Muscle layer of colon (tissue), 2 donors: ENCODE measurements around the gene CRTC3.
"Not testable (repeated sequence)": the region's sequence is repeated elsewhere in the genome, so short reads cannot be mapped to it uniquely, and the experiment has no call there.

Experiments
- H3K27ac ChIP-seq: one replicate; pipeline ENCODE4 v1.7.0; 2013; ENCODE audit warnings: low read depth, mild to moderate bottlenecking, low read length, moderate library complexity
- H3K27me3 ChIP-seq, 2 donors: one replicate each; pipeline ENCODE4 v1.7.0; 2013; ENCODE audit warnings: low read length in 2 of 2, mild to moderate bottlenecking in 2 of 2; ENCODE audit not compliant: insufficient read depth in 2 of 2, control insufficient read depth in 1 of 2
- H3K36me3 ChIP-seq: one replicate; pipeline ENCODE4 v1.7.0; 2013; ENCODE audit warnings: mild to moderate bottlenecking, low read length; ENCODE audit not compliant: insufficient read depth
- H3K4me1 ChIP-seq: one replicate; pipeline ENCODE4 v1.7.0; 2013; ENCODE audit warnings: mild to moderate bottlenecking, low read length; ENCODE audit not compliant: insufficient read depth
- H3K4me3 ChIP-seq, 2 donors: one replicate each; pipeline ENCODE4 v1.7.0; 2013; ENCODE audit warnings: low read length in 2 of 2, low read depth in 1 of 2, mild to moderate bottlenecking in 1 of 2, moderate library complexity in 1 of 2
- H3K9ac ChIP-seq: one replicate; pipeline ENCODE4 v1.7.0; 2013; ENCODE audit warnings: low read length
- H3K9me3 ChIP-seq: one replicate; pipeline ENCODE4 v1.7.0; 2013; ENCODE audit warnings: mild to moderate bottlenecking, low read length
- donor health status: abdominal sarcoma.
- donor health status: Adenocarcinoma of cecum.

The CRTC3 gene

GRCh38 chr15:90685591-90686434, 156.1 kb downstream of the CRTC3 start:
- Histone ChIP-seq H3K9ac (no peak overlapping the region), H3K9me3 (no peaks in the 10 kb centered on the region), H3K27ac (no peak overlapping the region)

GRCh38 chr15:90686435-90687218, 156.9 kb downstream of the CRTC3 start:
- Histone ChIP-seq H3K9ac (no peak overlapping the region), H3K36me3 (no peaks in the 10 kb centered on the region), H3K27me3 (no peaks in the 10 kb centered on the region), H3K4me3 (no peak overlapping the region), H3K27ac (no peak overlapping the region), H3K4me1 (no peaks in the 10 kb centered on the region), H3K9me3 (no peaks in the 10 kb centered on the region)

More at GRCh38 chr15:90685591-90686434, 156.1 kb downstream of the CRTC3 start:
- Histone ChIP-seq H3K4me1 (no peaks in the 10 kb centered on the region), H3K27me3 (no peaks in the 10 kb centered on the region), H3K36me3 (no peaks in the 10 kb centered on the region), H3K4me3 (no peak overlapping the region)

DNA sequence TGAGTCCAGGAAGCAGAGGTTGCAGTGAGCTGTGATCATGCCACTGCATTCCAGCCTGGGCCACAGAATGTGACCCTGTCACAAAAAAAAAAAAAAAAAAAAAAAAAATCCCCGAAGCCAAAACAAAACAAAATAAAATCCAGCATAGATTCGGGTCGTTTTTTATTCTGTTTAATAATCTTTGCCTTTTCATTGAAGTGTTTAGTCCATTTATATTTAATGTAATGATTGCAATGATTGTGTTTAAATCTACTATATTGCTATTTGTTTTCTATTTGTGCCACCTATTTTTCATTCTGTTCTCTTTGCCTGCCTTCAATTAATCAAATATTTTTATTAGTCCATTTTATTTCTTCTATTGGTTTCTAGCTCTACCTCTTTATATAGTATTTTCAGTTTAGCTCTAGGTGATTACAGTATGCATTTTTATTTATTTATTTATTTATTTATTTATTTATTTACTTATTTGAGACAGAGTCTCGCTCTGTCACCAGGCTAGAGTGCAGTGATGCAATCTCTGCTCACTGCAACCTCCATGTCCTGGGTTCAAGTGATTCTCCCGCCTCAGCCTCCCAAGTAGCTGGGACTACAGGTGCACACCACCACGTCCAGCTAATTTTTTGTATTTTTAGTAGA, 159.7 kb downstream of the CRTC3 start:
- not testable (repeated sequence) for H3K9ac ChIP-seq, H3K4me3 ChIP-seq, H3K4me1 ChIP-seq, H3K27me3 ChIP-seq, H3K36me3 ChIP-seq, H3K9me3 ChIP-seq, H3K27ac ChIP-seq

GRCh38 chr15:90690585-90690984, 160.9 kb downstream of the CRTC3 start:
- Histone ChIP-seq H3K27ac (no peak overlapping the region), H3K4me3 (no peak overlapping the region), H3K4me1 (no peaks in the 10 kb centered on the region), H3K36me3 (no peaks in the 10 kb centered on the region), H3K9ac (no peak overlapping the region), H3K27me3 (no peaks in the 10 kb centered on the region), H3K9me3 (no peaks in the 10 kb centered on the region)

DNA sequence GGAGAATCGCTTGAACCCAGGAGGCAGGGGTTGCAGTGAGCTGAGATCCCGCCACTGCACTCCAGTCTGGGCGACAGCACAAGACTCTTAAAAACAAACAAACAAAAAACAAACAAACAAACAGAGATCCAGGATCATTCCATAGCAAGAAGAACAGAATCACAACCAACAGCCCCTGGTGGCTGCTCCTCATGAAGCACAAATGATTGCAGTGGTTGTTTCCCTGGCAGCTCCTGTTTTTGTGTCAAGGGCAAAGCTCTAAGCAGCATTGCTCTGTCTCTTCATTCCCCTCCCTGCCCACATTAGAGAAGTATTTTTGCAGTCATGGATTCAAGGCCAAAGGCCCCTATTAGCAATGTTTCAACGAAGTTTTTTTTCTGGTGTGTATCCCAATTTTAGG, 161.6 kb downstream of the CRTC3 start:
- no peaks in the 10 kb centered on the region for H3K27me3 ChIP-seq
- H3K9me3 ChIP-seq, result no peaks in the 10 kb centered on the region
- H3K4me1 ChIP-seq, result no peaks in the 10 kb centered on the region
- H3K4me3 ChIP-seq, result no peak overlapping the region
- no peak overlapping the region for H3K9ac ChIP-seq
- H3K36me3 ChIP-seq, result no peaks in the 10 kb centered on the region
- H3K27ac ChIP-seq, result no peak overlapping the region

GRCh38 chr15:90691982-90692773, 162.5 kb downstream of the CRTC3 start:
- Histone ChIP-seq H3K4me3 (no peak overlapping the region), H3K27ac (no peak overlapping the region), H3K36me3 (no peaks in the 10 kb centered on the region), H3K27me3 (no peaks in the 10 kb centered on the region), H3K9me3 (no peaks in the 10 kb centered on the region), H3K4me1 (no peaks in the 10 kb centered on the region), H3K9ac (no peak overlapping the region)
